Transverse colon (tissue), 3 donors: ENCODE data around the gene KLF14.
"Not testable (repeated sequence)": the region's sequence is repeated elsewhere in the genome, so short reads cannot be mapped to it uniquely, and the experiment has no call there.

Experiments used
- CTCF ChIP-seq, 5 experiments: fragments of 200-600 bp in 3 of 5; fragments of 450-650 bp in 2 of 5; sonication (generic) in 3 of 5; IDR thresholded peaks; 1 replicate in 2 of 5; 2 replicates in 3 of 5; pipeline ENCODE4 v1.5.1; 2016 to 2017; ENCODE audit warnings: antibody characterized with exemption in 5 of 5, inconsistent platforms in 3 of 5, mild to moderate bottlenecking in 2 of 5, moderate library complexity in 1 of 5
- EP300 ChIP-seq: sonication (generic); formaldehyde crosslinking; IDR thresholded peaks from one replicate; pipeline ENCODE4 v1.6.1; 2017; ENCODE audit warnings: antibody characterized with exemption, low read depth

DNA sequence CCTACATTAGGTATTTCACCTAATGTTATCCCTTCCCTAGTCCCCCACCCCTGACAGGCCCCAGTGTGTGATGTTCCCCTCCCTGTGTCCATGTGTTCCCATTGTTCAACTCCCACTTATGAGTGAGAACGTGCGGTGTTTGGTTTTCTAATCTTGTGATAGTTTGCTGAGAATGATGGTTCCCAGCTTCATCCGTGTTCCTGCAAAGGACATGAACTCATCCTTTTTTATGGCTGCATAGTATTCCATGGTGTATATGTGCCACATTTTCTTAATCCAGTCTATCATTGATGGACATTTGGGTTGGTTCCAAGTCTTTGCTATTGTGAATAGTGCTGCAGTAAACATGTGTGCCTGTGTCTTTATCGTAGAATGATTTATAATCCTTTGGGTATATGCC is 30.6 kb upstream of the KLF14 start:
- TF ChIP-seq CTCF (IDR thresholded peaks at IDR 0.05); EP300: not testable (repeated sequence)
